Measurements from ENCODE around the gene TNFRSF9.

Gene TNFRSF9

GRCh38 chr1:7915826-7916500, 24.7 kb downstream of the TNFRSF9 start:
- no peak for DNase-seq

- peak in 1 of 6 experiments; percentile 22 for DNase-seq
These were observed 27.7 kb downstream of the TNFRSF9 start for GRCh38 chr1:7912743-7913557.

- no peak for DNase-seq
These were observed 28.5 kb downstream of the TNFRSF9 start for GRCh38 chr1:7912145-7912544.

GRCh38 chr1:7905262-7905661, 35.4 kb downstream of the TNFRSF9 start:
- DNase-seq, result no peak

- peak; percentile 16 to 64 (median 38) for DNase-seq
These were observed 38.1 kb downstream of the TNFRSF9 start for GRCh38 chr1:7902478-7903085.

GRCh38 chr1:7899741-7900140, 40.9 kb downstream of the TNFRSF9 start:
- no peak for DNase-seq

- no peak for DNase-seq
These were observed 41.7 kb downstream of the TNFRSF9 start for GRCh38 chr1:7898962-7899361.

GRCh38 chr1:7896994-7897393, 43.6 kb downstream of the TNFRSF9 start:
- DNase-seq, result no peak

- no peak for DNase-seq
These were observed 47.0 kb downstream of the TNFRSF9 start for GRCh38 chr1:7893529-7894180.

GRCh38 chr1:7891804-7892203, 48.8 kb downstream of the TNFRSF9 start:
- no peak for DNase-seq

- no peak for DNase-seq
These were observed 49.8 kb downstream of the TNFRSF9 start for GRCh38 chr1:7890853-7891252.

- no peak for DNase-seq
These were observed 52.2 kb downstream of the TNFRSF9 start for GRCh38 chr1:7888248-7889081.

- no peak for DNase-seq
These were observed 54.3 kb downstream of the TNFRSF9 start for GRCh38 chr1:7886405-7886745.

- DNase-seq, result peak in 1 of 6 experiments; percentile 3
These were observed 54.9 kb downstream of the TNFRSF9 start for GRCh38 chr1:7885513-7886404.

- DNase-seq, result no peak
These were observed 55.9 kb downstream of the TNFRSF9 start for GRCh38 chr1:7884757-7885156.

GRCh38 chr1:7879228-7879627, 61.4 kb downstream of the TNFRSF9 start:
- DNase-seq, result no peak

- DNase-seq, result no peak
These were observed 62.6 kb downstream of the TNFRSF9 start for GRCh38 chr1:7878027-7878426.

- no peak for DNase-seq
These were observed 66.5 kb downstream of the TNFRSF9 start for GRCh38 chr1:7873801-7874795.

- no peak for DNase-seq
These were observed 69.5 kb downstream of the TNFRSF9 start for GRCh38 chr1:7871136-7871535.
